Brain microvascular endothelial cell (primary cell): ENCODE data around the gene CDH23.

ENCODE experiments used
- DNase-seq: peaks from one replicate; pipeline ENCODE4 v3.0.0-alpha.2; 2020
- H3K27ac ChIP-seq: fragments of 250-450 bp; sonication (Bioruptor Pico); 2 replicates; pipeline ENCODE4 v1.5.1; 2020; ENCODE audit warnings: mild to moderate bottlenecking, moderate library complexity
- H3K27me3 ChIP-seq: fragments of 250-450 bp; sonication (Bioruptor Pico); replicated peaks from 2 replicates; pipeline ENCODE4 v1.5.1; 2020; ENCODE audit warnings: mild to moderate bottlenecking
- H3K36me3 ChIP-seq: fragments of 250-450 bp; sonication (Bioruptor Pico); replicated peaks from 2 replicates; pipeline ENCODE4 v1.5.1; 2020; ENCODE audit warnings: mild to moderate bottlenecking
- H3K4me3 ChIP-seq: 2 replicates; pipeline ENCODE4 v1.5.1; 2011; ENCODE audit warnings: low read depth, mild to moderate bottlenecking, control low read depth, low read length, moderate library complexity
- in situ Hi-C: cut with HindIII; loops from 2 replicates; pipeline ENCODE4 v1.10.0; 2017; ENCODE audit warnings: low sequenced_read_pairs, low pct_ligation_motif_present
- TF ChIP-seq, protein P1 (sequence below): IDR thresholded peaks from 2 replicates; pipeline ENCODE4 v1.5.1; 2011; ENCODE audit warnings: low read depth, mild to moderate bottlenecking, moderate library complexity, low read length, control low read depth, inconsistent platforms; ENCODE audit errors: missing control alignments

CDH23 gene

DNA sequence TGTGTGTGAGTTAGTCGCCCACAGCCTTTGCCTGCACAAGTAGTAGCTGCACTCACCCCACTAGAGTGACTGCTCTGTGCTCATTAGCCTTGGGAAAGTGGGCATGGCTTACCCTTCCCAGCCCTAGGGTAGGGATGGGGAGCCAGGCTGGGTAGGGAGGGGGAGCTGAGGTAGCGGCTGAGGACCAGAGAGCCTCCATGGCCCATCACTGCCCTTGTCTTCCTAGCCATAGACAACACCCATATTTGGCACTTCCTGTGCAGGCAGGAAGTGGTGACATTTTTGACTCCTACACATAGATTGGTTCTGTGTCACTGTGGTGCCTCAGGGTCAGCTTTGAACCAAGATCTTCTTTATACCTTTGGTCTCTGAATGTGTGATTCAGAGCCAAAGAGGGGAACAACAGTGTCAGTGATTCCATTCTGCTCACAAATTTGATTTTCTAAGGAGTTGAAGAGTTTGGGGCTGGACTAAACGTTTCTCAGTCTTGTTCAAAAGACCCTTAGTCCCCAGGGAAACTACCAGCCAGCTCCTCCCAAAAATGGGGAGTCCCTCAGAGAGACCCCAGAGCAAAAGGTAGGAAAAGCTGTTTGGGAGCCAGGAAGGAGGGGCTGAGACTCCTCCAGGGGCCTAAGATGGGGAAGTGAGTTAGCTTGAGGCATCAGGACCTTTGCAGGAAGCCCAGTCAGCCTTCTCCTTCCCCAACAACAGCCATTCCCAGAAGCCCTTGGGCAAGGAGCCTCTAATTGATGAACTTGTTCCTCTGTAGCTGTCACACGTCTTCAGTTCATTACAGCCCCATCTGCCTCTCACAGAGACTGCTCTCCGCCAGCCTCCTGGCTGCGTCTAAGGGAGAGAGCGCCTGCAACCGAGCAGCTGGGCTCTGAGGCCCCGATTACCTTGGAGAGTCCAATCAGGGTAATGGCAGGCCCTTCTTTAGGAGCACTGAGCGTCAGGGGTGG lies 135.0 kb downstream of the CDH23 start:
- no peak for DNase-seq
- H3K4me3 ChIP-seq, result no peak overlapping the region
- H3K36me3 ChIP-seq, result no peaks in the 10 kb centered on the region
- no peak overlapping the region for H3K27ac ChIP-seq
- TF ChIP-seq, protein P1, sequence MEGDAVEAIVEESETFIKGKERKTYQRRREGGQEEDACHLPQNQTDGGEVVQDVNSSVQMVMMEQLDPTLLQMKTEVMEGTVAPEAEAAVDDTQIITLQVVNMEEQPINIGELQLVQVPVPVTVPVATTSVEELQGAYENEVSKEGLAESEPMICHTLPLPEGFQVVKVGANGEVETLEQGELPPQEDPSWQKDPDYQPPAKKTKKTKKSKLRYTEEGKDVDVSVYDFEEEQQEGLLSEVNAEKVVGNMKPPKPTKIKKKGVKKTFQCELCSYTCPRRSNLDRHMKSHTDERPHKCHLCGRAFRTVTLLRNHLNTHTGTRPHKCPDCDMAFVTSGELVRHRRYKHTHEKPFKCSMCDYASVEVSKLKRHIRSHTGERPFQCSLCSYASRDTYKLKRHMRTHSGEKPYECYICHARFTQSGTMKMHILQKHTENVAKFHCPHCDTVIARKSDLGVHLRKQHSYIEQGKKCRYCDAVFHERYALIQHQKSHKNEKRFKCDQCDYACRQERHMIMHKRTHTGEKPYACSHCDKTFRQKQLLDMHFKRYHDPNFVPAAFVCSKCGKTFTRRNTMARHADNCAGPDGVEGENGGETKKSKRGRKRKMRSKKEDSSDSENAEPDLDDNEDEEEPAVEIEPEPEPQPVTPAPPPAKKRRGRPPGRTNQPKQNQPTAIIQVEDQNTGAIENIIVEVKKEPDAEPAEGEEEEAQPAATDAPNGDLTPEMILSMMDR, result no peak
- in situ Hi-C loops, result no loop called here
- no peaks in the 10 kb centered on the region for H3K27me3 ChIP-seq

GRCh38 chr10:71532878-71533277 lies 136.2 kb downstream of the CDH23 start:
- no peaks in the 10 kb centered on the region for H3K27me3 ChIP-seq
- no peak overlapping the region for H3K27ac ChIP-seq
- in situ Hi-C loops, result no loop called here
- no peaks in the 10 kb centered on the region for H3K36me3 ChIP-seq
- TF ChIP-seq, protein P1, result no peak
- no peak for DNase-seq
- no peak overlapping the region for H3K4me3 ChIP-seq

DNA sequence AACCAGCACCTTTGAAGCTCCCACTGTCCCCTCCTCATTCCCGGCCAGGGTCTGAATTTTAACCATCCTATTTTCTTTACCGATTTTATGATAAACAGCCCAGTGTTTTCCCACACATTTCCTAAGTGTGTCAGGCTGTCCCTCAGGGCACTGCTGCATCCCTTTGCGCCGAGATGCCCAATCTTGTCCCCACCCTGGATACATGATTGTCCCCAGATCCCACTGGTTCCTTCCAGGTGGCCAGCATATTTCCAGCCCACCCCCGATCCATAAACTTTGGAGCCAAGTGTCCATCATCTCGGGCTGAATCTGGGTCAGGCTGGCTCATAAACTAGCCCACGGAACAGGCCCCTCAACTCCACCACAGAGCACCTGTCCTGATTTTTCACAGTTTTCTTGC lies 137.2 kb downstream of the CDH23 start:
- in situ Hi-C loops, result no loop called here
- Histone ChIP-seq H3K4me3 (no peak overlapping the region), H3K27me3 (no peaks in the 10 kb centered on the region)

GRCh38 chr10:71534568-71535194 lies 138.0 kb downstream of the CDH23 start:
- no peak for DNase-seq
- Histone ChIP-seq H3K27ac (no peak overlapping the region), H3K27me3 (peaks cover 1% of the 10 kb centered on the region), H3K36me3 (no peaks in the 10 kb centered on the region), H3K4me3 (no peak overlapping the region)
- TF ChIP-seq, protein P1, result no peak
- in situ Hi-C loops, result no loop called here

More for the DNA sequence above, 137.2 kb downstream of the CDH23 start:
- no peaks in the 10 kb centered on the region for H3K36me3 ChIP-seq
- TF ChIP-seq, protein P1, result no peak
- no peak overlapping the region for H3K27ac ChIP-seq
- no peak for DNase-seq

GRCh38 chr10:71536332-71536731 lies 139.6 kb downstream of the CDH23 start:
- DNase-seq, result peak; percentile 3
- in situ Hi-C loops, result no loop called here
- Histone ChIP-seq H3K36me3 (no peaks in the 10 kb centered on the region), H3K4me3 (no peak overlapping the region), H3K27me3 (peaks cover 3% of the 10 kb centered on the region), H3K27ac (no peak overlapping the region)
- TF ChIP-seq, protein P1, result no peak
